CD4-positive, alpha-beta T cell treated with Interleukin-17A for 4 hours (primary cell): ENCODE measurements around the gene SLC35C1.
A peak's percentile ranks its signal among the peaks of the same experiment; 100 is the strongest.
"Not testable (repeated sequence)": the region's sequence is repeated elsewhere in the genome, so short reads cannot be mapped to it uniquely, and the experiment has no call there.

Source experiments
- DNase-seq: peaks from one replicate; pipeline ENCODE4 v3.0.0-alpha.2; 2020; ENCODE audit warnings: mixed read lengths

SLC35C1 gene

DNA sequence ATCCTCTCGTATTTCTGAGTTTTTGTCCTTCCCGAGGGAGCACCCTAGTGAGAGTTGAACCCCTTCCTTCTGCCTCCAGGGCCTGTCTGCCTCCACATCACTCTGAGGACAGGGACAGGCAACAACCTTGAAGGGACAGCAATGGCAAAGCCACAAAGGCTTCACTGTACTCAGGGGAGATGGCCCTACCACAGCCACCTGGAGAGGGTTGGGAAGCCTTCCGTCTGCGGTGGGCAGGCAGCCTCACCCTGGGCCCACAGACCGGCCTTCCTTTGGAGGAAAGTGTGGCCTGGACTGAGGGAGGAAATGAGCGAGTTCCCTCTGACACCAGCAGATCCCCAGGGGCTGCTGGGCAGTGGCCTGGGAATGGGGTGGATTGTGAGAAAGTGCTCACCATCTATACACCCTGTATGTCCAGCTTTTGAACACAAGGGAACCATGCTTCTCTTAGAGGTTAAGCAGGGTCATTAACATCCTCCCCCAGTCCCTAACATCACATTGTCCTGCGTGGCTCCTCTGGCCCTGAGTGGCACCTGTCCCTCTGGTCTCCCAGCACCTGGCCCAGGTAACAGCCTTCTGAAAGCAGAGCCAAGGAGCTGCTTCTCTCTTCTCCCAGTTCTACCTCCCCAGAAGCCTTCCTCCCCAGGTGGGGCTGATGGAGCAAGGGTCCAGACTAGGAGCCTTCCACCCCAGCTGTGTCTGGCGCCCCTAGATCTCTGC is 6.8 kb downstream of the SLC35C1 start:
- no peak for DNase-seq

DNA sequence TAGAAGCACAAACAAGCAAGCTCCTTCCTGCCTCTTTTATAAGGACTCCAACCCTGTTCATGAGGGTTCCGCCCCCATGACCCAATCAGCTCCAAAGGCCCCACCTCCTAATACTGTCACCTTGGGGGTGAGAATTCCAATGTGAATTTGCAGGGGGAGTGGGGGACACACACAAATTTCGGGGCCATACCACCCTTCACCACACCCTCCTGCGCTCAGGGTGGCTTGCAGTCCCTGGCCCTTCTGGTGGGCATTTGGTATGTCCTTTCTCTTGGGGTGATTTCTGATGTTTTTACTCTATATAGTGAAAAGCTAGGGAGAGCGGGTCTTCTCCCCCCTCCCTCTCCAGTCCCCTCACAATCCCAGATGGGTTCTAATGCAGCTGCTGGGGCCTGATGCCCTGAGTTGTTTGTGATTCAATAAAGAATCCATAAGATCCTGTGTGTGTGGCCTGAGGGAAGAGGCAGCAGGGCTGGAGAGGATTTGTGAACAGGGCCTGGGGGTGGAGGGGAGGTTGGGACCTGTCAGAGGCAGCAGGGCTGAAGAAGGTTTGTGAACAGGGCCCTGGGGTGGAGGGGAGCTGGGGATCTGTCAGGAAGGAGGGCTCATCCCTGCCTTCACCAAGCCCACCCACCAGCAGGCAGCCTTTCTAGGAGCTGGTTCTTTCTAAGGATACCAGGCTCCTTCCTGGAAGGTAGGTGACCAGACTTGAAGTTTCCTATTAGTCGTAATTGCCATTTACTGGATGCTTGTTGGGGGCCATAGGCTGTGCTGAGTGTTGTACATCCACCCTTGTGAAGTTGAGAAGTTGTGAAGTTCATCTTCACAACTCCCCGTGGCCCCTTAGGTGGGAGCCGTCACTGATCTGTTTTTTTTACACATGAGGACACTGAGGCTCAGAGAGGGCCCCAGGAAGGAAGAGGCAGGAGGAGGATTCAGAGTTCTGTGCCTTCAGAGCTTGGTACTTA is 7.9 kb downstream of the SLC35C1 start:
- no peak for DNase-seq

- no peak for DNase-seq
Measured at GRCh38 chr11:45815747-45816146, 10.8 kb downstream of the SLC35C1 start.

- no peak for DNase-seq
Measured at GRCh38 chr11:45816614-45817013, 11.7 kb downstream of the SLC35C1 start.

- no peak for DNase-seq
Measured at GRCh38 chr11:45817191-45817590, 12.2 kb downstream of the SLC35C1 start.

DNA sequence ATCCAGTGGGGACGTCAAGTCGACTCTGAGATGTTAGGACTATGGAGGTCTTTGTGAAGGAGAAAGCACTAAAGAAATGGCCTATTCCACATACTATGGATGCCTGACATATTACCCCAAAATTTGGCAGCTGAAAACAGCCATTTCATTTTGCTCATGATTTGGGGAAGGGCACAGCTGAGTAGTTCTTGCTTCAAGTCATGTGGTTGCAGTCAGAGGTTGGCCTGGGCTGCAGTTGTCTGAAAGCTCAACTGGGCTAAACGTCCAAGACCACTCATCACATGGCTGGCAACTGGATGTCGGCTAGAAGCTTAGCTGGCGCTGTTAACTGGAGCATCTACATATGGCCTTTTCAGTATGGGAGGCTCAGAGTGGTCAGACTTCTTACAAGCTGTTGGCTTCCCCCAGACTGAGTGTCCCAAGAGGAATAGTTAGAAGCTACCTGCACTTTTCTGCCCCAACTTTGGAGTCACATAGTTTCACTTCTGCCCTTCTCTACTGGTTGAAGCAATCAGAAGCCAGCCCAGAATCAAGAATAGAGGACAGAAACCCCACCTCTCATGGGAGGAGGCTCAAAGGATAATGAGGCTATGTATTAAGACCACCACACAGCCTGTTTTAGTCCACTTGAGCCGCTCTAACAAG is 14.1 kb downstream of the SLC35C1 start:
- DNase-seq: no peak

DNA sequence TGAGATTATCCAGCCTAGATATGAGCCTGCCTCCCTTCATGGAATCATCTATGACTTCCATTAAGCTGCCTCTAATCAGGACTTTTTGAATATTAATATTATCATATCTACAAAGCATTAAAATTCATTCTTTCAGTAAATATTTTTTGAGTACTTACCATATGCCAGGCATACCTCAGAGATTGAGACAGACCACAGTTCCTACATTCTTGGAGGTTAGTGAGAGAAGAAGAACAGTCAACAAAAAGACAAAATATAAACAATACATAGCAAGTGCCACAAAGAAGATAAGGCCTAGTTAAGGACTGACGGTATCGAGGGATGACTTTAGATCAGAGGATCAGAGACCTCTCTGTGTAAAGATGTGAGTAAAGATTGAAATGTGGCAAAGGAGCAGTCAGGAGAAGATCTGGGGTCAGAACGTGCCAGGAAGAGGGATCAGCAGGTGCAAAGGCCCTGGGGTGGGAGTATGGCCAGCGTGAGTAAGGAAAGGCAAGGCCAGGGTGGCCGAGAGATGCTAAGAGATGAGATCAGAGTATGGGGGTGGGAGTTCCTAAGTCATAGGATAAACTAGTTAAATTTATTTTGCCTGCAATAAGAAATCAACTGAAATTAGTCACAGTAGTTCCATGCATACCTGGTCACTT is 15.4 kb downstream of the SLC35C1 start:
- no peak for DNase-seq

DNA sequence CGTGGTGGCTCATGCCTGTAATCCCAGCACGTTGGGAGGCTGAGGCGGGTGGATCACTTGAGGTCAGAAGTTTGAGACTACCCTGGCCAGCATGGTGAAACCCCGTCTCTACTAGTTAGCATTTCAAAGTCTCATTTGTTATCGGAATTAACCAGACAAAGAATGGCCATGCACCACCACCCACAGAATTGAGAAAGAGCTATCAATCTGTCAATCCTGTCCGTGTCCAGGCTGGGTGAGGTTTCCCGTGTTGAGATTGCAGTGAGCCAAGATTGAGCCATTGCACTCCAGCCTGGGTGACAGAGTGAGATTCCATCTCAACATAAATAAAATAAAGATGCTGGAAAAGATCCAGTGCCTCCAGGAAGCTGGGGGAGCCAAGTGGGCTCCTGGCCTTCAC is 21.5 kb downstream of the SLC35C1 start:
- not testable (repeated sequence) for DNase-seq

DNA sequence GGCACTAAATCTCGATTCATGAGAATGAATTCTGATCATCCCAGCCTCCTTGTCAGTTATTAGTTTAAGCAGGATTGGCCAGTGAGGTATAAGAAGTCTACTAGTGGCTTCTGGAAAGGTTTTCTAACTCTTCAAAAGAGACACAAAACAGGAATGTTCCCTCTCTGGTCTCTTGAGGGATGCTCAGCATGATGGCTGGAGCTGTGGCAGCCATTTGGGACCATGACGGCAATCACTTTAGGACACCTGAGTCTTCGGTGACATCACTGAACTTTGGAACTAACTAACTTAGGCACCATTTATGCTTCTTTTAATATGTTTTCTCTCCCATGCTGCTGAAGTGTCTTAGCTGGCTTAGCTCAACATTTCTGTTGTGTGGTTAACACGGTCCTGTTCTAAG is 22.2 kb downstream of the SLC35C1 start:
- no peak for DNase-seq

- DNase-seq: no peak
Measured at GRCh38 chr11:45828996-45829395, 24.0 kb downstream of the SLC35C1 start.

DNA sequence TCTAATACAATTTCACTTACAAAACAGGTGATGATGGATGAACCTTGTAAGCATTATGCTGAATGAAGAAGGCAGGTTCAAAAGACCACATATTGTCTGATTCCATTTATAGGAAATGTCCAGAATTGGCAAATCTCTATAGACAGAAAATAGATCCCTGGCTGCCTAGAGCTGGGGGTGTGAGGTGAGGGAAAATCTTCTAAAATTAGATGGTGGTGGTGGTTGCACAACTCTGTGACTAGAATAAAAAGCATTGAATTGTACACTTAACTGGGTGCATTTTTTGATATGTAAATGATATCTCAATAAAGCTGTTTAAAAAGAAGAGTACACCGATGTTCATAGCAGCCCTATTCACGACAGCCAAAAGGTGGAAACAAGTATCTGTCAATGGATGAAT is 25.6 kb downstream of the SLC35C1 start:
- no peak for DNase-seq

GRCh38 chr11:45832811-45833441 is 28.0 kb downstream of the SLC35C1 start:
- DNase-seq: no peak

DNA sequence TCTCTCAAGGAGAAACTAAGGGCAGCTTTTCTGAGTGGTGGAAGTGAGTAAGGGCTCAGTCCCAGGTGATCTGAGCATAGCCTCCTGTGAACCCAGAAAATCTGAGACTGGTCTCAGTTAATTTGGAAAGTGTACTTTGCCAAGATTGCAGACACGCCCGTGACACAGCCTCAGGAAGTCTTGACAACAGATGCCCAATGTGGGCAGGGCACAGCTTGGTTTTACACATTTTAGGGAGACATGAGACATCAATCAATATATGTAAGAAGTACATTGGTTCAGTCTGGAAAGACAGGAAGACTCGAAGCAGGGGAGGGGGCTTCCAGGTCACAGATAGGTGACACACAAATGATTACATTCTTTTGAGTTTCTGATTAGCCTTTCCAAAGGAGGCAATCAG is 28.8 kb downstream of the SLC35C1 start:
- no peak for DNase-seq

DNA sequence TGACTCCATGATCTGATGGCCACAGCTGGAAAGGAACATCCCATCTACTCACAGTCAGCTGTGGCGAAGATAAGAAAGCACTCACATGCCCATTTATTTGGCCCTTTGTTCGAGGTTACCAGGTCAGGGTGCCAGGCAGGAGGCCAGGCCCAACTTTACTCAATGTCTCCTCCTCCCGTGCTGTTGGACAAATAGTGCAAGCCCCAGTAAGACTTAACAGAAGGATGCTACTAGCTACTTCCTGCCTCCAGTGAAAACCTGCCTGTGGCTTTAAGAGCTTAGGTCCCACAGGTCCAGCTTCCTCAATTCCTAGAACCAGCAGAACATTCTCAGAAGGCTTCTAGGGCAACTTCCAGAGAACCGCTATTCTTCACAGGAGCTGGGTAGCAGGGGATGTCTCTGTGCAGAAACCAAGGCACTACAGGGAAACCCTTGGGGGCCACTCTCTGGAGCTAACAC is 29.4 kb downstream of the SLC35C1 start:
- no peak for DNase-seq

- DNase-seq: no peak
Measured at GRCh38 chr11:45839204-45839603, 34.3 kb downstream of the SLC35C1 start.

- not testable (repeated sequence) for DNase-seq
Measured at GRCh38 chr11:45840251-45840650, 35.3 kb downstream of the SLC35C1 start.

DNA sequence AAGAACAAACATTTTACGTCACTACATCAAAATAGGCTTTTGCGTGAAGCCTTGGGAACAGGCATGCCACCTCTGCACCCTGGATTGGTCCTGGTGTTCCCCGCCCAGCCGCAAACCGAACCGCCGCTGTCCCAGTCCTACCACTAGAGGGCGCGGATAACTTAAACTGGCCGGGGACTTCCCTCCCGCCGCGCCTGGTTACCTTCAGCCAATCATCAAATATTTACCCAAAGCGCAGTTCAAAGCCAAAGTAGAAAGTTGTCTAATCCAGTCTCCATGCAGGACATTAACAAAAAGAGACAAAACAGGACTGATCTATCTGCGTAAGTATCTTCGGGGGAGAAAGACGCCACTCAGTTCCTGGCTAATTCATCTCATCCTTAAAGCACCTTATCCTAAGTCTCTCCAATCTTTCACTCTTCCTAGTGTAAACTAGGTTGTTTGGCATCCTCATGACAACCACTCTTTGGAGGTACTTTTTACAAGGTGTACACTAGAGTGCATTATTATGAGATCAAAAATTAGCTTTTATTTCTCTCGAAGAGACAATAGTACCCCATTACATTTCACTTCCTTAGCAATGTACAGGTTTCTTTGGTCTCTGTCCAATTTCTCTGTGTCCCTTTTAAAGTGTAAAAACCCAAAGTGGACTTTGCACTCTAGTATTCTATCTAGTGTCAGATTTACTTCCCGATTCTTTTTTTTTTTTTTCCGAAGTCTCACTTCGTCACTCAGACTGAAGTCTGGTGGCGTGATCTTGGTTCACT is 38.4 kb downstream of the SLC35C1 start:
- DNase-seq: peak; percentile 89

GRCh38 chr11:45844822-45845578 is 40.1 kb downstream of the SLC35C1 start:
- no peak for DNase-seq

GRCh38 chr11:45846174-45846675 is 41.3 kb downstream of the SLC35C1 start:
- no peak for DNase-seq
